DND-41 (cell line): ENCODE results near the gene B4GALT1.

Experiments
- CTCF ChIP-seq: IDR thresholded peaks from 2 replicates; pipeline ENCODE4 v1.5.1; 2012; ENCODE audit warnings: borderline replicate concordance, low read length, moderate library complexity, mild to moderate bottlenecking; ENCODE audit not compliant: poor library complexity, severe bottlenecking; ENCODE audit errors: extremely low read depth
- EZH2 ChIP-seq: IDR thresholded peaks from 3 replicates; pipeline ENCODE4 v1.6.1; 2012; ENCODE audit warnings: borderline replicate concordance, low read depth, mild to moderate bottlenecking, moderate library complexity, low read length, inconsistent platforms; ENCODE audit not compliant: severe bottlenecking

DNA sequence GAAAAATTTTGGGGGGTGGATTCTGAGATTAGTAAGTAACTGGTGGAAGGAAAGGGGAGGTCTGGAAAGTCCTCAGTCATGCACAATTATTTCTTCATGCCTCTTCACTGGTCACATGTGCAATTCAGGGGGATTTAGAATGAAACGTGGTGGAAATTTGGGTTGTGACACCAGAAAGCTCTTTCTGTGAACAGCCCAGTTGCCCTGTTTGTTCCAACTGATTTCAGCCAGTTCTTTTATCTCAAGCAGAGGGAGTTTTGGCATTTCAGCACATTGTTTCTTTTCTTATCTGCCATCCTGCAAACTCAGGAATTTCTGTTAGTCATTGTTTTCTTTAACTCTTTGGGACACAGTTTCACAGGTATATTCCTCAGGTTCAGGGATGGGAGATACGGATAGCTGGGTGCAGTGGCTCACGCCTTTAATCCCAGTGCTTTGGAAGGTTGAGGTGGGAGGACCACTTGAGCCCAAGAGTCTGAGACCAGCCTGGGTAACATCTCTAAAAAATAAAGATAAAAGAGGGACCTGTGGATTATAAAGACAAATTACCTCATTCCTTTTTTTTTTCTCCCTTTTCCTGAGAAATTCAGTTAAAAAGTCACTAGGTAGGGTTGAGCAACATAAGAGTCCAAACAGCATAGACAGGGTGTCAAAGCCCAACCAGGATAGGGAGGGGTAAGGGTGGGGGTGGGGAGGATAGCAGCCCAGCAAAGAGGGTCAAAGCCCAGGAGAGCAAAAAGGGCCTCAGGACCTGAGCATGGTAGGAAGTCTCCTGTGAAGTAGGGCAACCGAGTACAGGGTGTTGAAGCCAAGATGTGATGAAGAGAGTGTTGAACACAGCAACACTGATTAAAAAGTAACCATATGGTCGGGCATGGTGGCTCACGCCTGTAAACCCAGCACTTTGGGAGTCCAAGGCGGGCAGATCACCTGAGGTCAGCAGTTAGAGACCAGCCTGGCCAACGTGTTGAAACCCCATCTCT is 5.4 kb upstream of the B4GALT1 start:
- TF ChIP-seq CTCF (no peak), EZH2 (no peak)
